Mesothelial cell of epicardium (in vitro differentiated cells): ENCODE measurements around the gene CSTPP1. TPM values are rescaled to one million over a fixed set of nuclear protein-coding genes. Genes with fewer than 3 reads are reported as not detected.
"Not testable (repeated sequence)": the region's sequence is repeated elsewhere in the genome, so short reads cannot be mapped to it uniquely, and the experiment has no call there.

ENCODE experiments used
- DNase-seq, 2 experiments: peaks; one replicate each; pipeline ENCODE4 v3.0.0; 2021; ENCODE audit warnings: low spot score in 2 of 2; ENCODE audit not compliant: unreplicated experiment in 2 of 2
- H3K27ac Mint-ChIP-seq: 2 replicates; pipeline ENCODE4 v1.8.0; 2021; ENCODE audit warnings: mixed read lengths
- H3K27me3 Mint-ChIP-seq: 2 replicates; pipeline ENCODE4 v1.8.0; 2021; ENCODE audit warnings: low read depth, mixed read lengths
- H3K36me3 Mint-ChIP-seq: 2 replicates; pipeline ENCODE4 v1.8.0; 2021; ENCODE audit warnings: mixed read lengths
- H3K4me1 Mint-ChIP-seq: 2 replicates; pipeline ENCODE4 v1.8.0; 2021; ENCODE audit warnings: mixed read lengths
- H3K4me3 Mint-ChIP-seq: 2 replicates; pipeline ENCODE4 v1.8.0; 2021; ENCODE audit warnings: mild to moderate bottlenecking, moderate library complexity, mixed read lengths
- H3K9me3 Mint-ChIP-seq: 2 replicates; pipeline ENCODE4 v1.8.0; 2021; ENCODE audit warnings: mixed read lengths
- CTCF ChIP-seq: fragments of 200-600 bp; sonication (generic); IDR thresholded peaks from one replicate; pipeline ENCODE4 v1.5.0; 2021; ENCODE audit warnings: antibody characterized with exemption; ENCODE audit not compliant: unreplicated experiment
- total RNA-seq: library from RNA; stranded (reverse); gene quantifications from 3 replicates; pipeline ENCODE4 v1.2.1, GENCODE V29; 2021

Gene CSTPP1
- total RNA-seq, 1 donor from 2014 or later, result 44.0 TPM

- DNase-seq, result no peak
- H3K27me3 Mint-ChIP-seq, result no peaks in the 10 kb centered on the region
- H3K9me3 Mint-ChIP-seq, result no peaks in the 10 kb centered on the region
- peak overlapping the region; percentile 90 for H3K27ac Mint-ChIP-seq
- peak overlapping the region; percentile 83 for H3K4me3 Mint-ChIP-seq
- no peaks in the 10 kb centered on the region for H3K36me3 Mint-ChIP-seq
- H3K4me1 Mint-ChIP-seq, result peaks cover 54% of the 10 kb centered on the region
- no peak for TF ChIP-seq CTCF
Observed at GRCh38 chr11:46917109-46917761, 19.3 kb upstream of the CSTPP1 start.

GRCh38 chr11:46917762-46918082 is 18.8 kb upstream of the CSTPP1 start:
- peaks cover 49% of the 10 kb centered on the region for H3K4me1 Mint-ChIP-seq
- no peaks in the 10 kb centered on the region for H3K27me3 Mint-ChIP-seq
- no peaks in the 10 kb centered on the region for H3K36me3 Mint-ChIP-seq
- peak overlapping the region; percentile 82 for H3K27ac Mint-ChIP-seq
- no peak for DNase-seq
- no peaks in the 10 kb centered on the region for H3K9me3 Mint-ChIP-seq
- no peak for TF ChIP-seq CTCF
- H3K4me3 Mint-ChIP-seq, result peak overlapping the region; percentile 83

- Mint-ChIP-seq H3K4me1 (peaks cover 44% of the 10 kb centered on the region), H3K9me3 (no peaks in the 10 kb centered on the region), H3K4me3 (peak within 1 kb of the TSS; percentile 83), H3K36me3 (no peaks in the 10 kb centered on the region), H3K27me3 (no peaks in the 10 kb centered on the region), H3K27ac (peak within 1 kb of the TSS; percentile 82)
- peak; percentile 49 to 68 for DNase-seq
- TF ChIP-seq CTCF, result no peak
Observed at GRCh38 chr11:46918083-46918787, 18.3 kb upstream of the CSTPP1 start, which contains the start of gene LRP4. TSS of gene LRP4 (minus strand) at chr11:46918550. CDS start at chr11:46918379, 171 bp downstream.

- Mint-ChIP-seq H3K27ac (peak overlapping the region; percentile 43), H3K27me3 (no peaks in the 10 kb centered on the region), H3K4me3 (peak overlapping the region; percentile 80), H3K36me3 (no peaks in the 10 kb centered on the region), H3K9me3 (no peaks in the 10 kb centered on the region), H3K4me1 (peaks cover 38% of the 10 kb centered on the region)
- DNase-seq, result no peak
- no peak for TF ChIP-seq CTCF
Observed at GRCh38 chr11:46918788-46919513, 17.6 kb upstream of the CSTPP1 start.

- no peak overlapping the region for H3K4me3 Mint-ChIP-seq
- DNase-seq, result no peak
- peak overlapping the region; percentile 34 for H3K27ac Mint-ChIP-seq
- H3K36me3 Mint-ChIP-seq, result no peaks in the 10 kb centered on the region
- H3K9me3 Mint-ChIP-seq, result no peaks in the 10 kb centered on the region
- no peak for TF ChIP-seq CTCF
- no peaks in the 10 kb centered on the region for H3K27me3 Mint-ChIP-seq
- H3K4me1 Mint-ChIP-seq, result peaks cover 27% of the 10 kb centered on the region
Observed at GRCh38 chr11:46920755-46921154, 15.8 kb upstream of the CSTPP1 start.

- H3K4me1 Mint-ChIP-seq, H3K9me3 Mint-ChIP-seq, H3K36me3 Mint-ChIP-seq, H3K27ac Mint-ChIP-seq, DNase-seq, H3K27me3 Mint-ChIP-seq, H3K4me3 Mint-ChIP-seq: not testable (repeated sequence)
Observed at GRCh38 chr11:46927928-46928327, 8.6 kb upstream of the CSTPP1 start.

- not testable (repeated sequence) for H3K4me3 Mint-ChIP-seq, H3K36me3 Mint-ChIP-seq, DNase-seq, H3K27ac Mint-ChIP-seq, H3K9me3 Mint-ChIP-seq, H3K27me3 Mint-ChIP-seq, H3K4me1 Mint-ChIP-seq
Observed at GRCh38 chr11:46928701-46929100, 7.9 kb upstream of the CSTPP1 start.
